GM06990 (cell line): Measurements from ENCODE around the gene RNF130.

Experiments
- DNase-seq: peaks from one replicate; pipeline ENCODE4 v3.0.0-alpha.2; 2011; ENCODE audit not compliant: insufficient read length; ENCODE audit errors: extremely low read depth
- H3K27me3 ChIP-seq: replicated peaks from 2 replicates; pipeline ENCODE4 v1.6.0; 2011; ENCODE audit warnings: low read length; ENCODE audit not compliant: control insufficient read depth, insufficient read depth
- H3K36me3 ChIP-seq: 2 replicates; pipeline ENCODE4 v1.5.1; 2011; ENCODE audit warnings: low read length; ENCODE audit not compliant: control insufficient read depth, insufficient read depth
- H3K4me3 ChIP-seq: replicated peaks from 2 replicates; pipeline ENCODE4 v1.5.1; 2011; ENCODE audit warnings: low read depth, mild to moderate bottlenecking, control low read depth, low read length
- TF ChIP-seq, protein P1 (sequence below): IDR thresholded peaks from 2 replicates; pipeline ENCODE4 v1.5.1; 2011; ENCODE audit warnings: low read length, control low read depth, mild to moderate bottlenecking, inconsistent platforms; ENCODE audit not compliant: insufficient read depth, poor library complexity, severe bottlenecking

The RNF130 gene

GRCh38 chr5:179914032-179914755 is 157.4 kb downstream of the RNF130 start:
- DNase-seq, result no peak
- Histone ChIP-seq H3K27me3 (no peaks in the 10 kb centered on the region), H3K4me3 (no peak overlapping the region), H3K36me3 (no peaks in the 10 kb centered on the region)
- TF ChIP-seq, protein P1, sequence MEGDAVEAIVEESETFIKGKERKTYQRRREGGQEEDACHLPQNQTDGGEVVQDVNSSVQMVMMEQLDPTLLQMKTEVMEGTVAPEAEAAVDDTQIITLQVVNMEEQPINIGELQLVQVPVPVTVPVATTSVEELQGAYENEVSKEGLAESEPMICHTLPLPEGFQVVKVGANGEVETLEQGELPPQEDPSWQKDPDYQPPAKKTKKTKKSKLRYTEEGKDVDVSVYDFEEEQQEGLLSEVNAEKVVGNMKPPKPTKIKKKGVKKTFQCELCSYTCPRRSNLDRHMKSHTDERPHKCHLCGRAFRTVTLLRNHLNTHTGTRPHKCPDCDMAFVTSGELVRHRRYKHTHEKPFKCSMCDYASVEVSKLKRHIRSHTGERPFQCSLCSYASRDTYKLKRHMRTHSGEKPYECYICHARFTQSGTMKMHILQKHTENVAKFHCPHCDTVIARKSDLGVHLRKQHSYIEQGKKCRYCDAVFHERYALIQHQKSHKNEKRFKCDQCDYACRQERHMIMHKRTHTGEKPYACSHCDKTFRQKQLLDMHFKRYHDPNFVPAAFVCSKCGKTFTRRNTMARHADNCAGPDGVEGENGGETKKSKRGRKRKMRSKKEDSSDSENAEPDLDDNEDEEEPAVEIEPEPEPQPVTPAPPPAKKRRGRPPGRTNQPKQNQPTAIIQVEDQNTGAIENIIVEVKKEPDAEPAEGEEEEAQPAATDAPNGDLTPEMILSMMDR, result no peak

GRCh38 chr5:179913461-179913860 is 158.1 kb downstream of the RNF130 start:
- no peaks in the 10 kb centered on the region for H3K36me3 ChIP-seq
- TF ChIP-seq, protein P1, result no peak
- DNase-seq, result no peak
- H3K4me3 ChIP-seq, result no peak overlapping the region
- H3K27me3 ChIP-seq, result no peaks in the 10 kb centered on the region

GRCh38 chr5:179912951-179913350 is 158.6 kb downstream of the RNF130 start:
- DNase-seq, result no peak
- Histone ChIP-seq H3K27me3 (no peaks in the 10 kb centered on the region), H3K36me3 (no peaks in the 10 kb centered on the region), H3K4me3 (no peak overlapping the region)
- TF ChIP-seq, protein P1, result no peak

GRCh38 chr5:179912386-179912785 is 159.2 kb downstream of the RNF130 start:
- H3K36me3 ChIP-seq, result no peaks in the 10 kb centered on the region
- DNase-seq, result no peak
- no peaks in the 10 kb centered on the region for H3K27me3 ChIP-seq
- no peak overlapping the region for H3K4me3 ChIP-seq
- TF ChIP-seq, protein P1, result no peak

GRCh38 chr5:179909224-179909623 is 162.3 kb downstream of the RNF130 start:
- TF ChIP-seq, protein P1, result no peak
- no peak for DNase-seq
- H3K4me3 ChIP-seq, result no peak overlapping the region

More at GRCh38 chr5:179909224-179909623, 162.3 kb downstream of the RNF130 start:
- H3K36me3 ChIP-seq, result peaks cover 5% of the 10 kb centered on the region
- H3K27me3 ChIP-seq, result no peaks in the 10 kb centered on the region
